Activated CD8-positive, alpha-beta memory T cell treated with anti-CD3 and anti-CD28 coated beads for 4 hours (primary cell): ENCODE measurements around the gene PRRT1B.
"Not testable (repeated sequence)": the region's sequence is repeated elsewhere in the genome, so short reads cannot be mapped to it uniquely, and the experiment has no call there.

Experiments
- DNase-seq, 2 donors: peaks; one replicate each; pipeline ENCODE4 v3.0.0-alpha.2; 2020; ENCODE audit warnings: low read depth in 2 of 2

Gene PRRT1B

GRCh38 chr9:131545003-131545785, at the start of gene PRRT1B:
PRRT1B (plus strand) TSS chr9:131545523; CDS start chr9:131545616, 93 bp downstream.
- DNase-seq, result no peak

DNA sequence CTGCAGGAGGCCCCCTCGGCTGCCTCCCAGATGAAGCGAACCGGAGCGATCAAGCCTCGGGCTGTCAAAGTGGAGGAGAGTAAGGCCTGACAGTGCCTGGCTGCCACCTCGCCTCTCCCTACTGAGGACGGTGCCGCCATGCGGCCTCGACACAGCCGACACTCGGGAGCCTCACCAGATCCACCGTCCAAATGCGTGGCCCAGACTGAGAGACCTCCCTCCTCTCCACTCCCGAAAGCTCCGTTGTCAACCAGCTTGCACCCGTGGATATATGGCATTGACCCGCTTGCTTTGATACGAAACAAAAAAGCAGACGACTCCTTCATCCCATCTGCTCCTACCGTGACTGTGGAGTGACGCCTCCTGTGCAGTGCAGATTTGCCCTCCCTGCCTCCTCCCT, 49.5 kb upstream of the PRRT1B start:
- DNase-seq, result no peak

DNA sequence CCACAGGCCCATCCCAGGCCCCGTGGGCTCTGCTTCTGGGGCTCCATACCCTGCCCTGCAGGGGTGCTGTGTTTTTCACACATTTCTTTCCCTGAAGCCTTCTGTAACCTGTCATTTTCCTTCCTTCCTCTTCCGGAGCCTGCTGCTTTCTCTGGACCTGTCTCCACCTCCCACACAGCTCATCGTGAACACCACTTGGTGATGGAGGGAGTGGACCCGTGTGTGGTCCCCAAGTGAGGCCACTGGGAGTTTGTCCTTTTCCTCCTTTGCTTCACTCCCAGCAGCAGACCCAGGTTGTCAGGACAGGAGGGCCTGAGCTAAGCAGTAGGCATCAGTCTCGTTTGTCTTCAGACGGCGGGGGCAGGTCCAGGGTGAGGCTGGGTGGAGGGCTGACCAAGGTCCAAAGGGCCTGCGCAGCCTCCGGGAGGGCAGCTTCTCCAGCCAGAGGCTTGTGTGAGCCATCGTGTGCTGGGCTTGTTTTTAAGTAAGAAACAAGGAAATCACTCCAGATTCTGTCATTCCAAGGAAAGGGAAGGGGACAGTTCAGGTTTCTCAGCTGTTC, 48.4 kb upstream of the PRRT1B start:
- DNase-seq, result no peak

DNA sequence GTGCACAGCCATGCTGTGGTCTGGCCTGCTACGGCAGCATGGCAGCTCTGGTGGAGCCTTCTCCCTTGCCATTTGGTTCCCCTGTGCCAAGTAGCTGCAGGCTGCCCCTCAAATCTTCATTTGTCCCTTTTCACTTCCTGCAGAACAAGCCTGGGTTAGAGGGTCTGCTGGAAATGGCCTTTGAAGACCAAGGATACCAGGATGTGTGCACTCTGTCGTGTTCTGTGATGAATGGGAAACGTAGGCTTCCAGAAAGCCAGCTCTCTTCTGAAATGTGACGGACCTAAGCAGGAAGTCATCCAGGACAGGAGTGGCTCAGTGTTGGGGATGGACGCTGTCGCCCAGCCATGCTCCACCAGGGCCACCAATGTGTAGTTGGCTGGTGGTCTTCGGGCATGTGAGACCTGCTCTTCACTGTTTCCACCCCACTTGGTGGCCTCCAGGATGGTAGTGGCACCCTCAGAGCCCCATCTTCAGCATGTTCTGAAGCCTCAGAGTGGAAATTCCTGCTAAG, 46.0 kb upstream of the PRRT1B start:
- DNase-seq, result no peak

- peak; percentile 38 to 55 for DNase-seq
Measured at GRCh38 chr9:131500377-131500776, 44.9 kb upstream of the PRRT1B start.

GRCh38 chr9:131500939-131501541, 44.3 kb upstream of the PRRT1B start:
- DNase-seq, result peak; percentile 22 to 39

GRCh38 chr9:131502781-131503625, 42.3 kb upstream of the PRRT1B start, which contains the start of gene POMT1:
POMT1 (plus strand) TSS chr9:131502918; CDS start chr9:131504219, 1,301 bp downstream.
- peak; percentile 75 for DNase-seq

- DNase-seq, result peak in 1 of 2 donors; percentile 24
Measured at GRCh38 chr9:131503626-131504465, 41.5 kb upstream of the PRRT1B start.

GRCh38 chr9:131505012-131505411, 40.3 kb upstream of the PRRT1B start:
- no peak for DNase-seq

DNA sequence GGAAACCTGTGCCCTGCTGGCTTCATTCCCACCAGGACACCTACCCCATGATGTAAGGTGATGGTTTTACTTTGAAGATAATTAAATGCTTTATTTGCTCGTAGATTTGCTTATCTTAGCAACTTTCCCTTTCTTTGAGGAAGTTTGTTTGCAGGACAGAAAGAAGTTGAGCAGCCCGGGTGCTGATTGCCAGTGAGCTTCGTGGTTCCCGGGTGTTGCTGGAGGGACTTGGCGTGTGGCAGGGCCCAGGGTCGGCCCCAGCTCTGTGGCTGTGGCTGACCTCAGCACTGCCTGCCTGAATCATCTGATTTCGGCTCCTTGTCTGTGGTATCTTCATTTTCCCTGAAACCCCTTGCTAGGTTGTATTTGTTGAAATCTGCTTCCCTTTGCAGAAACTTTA, 33.9 kb upstream of the PRRT1B start:
- no peak for DNase-seq

- DNase-seq, result no peak
Measured at GRCh38 chr9:131511880-131512279, 33.4 kb upstream of the PRRT1B start.

DNA sequence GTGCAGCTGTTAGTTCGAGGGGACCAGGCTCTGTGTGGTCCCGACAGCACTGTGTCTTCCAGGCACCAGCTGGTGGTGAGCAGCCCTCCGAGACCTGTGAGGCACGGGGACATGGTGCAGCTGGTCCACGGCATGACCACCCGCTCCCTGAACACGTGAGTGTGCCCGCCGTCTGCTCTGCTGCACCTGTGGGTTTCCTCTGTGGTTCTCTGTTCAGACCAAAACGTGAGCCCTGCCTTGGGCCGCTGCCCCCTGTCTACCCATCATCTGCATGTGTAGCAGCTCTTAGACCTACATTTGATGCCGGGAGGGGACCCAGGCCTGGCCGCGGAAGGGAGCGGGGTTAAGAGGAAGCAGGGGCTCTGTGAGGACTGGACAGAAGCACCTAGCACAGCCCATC, 32.1 kb upstream of the PRRT1B start:
- DNase-seq, result no peak

DNA sequence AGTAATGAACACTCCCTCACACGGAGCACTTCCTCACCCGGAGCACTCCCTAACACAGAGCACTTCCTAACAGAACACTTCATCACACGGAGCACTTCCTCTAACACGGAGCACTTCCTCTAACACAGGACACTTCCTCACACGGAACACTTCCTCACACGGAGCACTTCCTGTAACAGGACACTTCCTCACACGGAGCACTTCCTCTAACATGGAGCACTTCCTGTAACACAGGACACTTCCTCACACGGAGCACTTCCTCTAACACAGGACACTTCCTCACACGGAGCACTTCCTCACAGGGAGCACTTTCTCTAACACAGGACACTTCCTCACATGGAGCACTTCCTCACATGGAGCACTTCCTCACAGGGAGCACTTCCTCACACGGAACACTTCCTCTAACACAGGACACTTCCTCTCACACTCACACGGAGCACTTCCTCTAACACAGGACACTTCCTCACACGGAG, 29.7 kb upstream of the PRRT1B start:
- DNase-seq, result not testable (repeated sequence)

DNA sequence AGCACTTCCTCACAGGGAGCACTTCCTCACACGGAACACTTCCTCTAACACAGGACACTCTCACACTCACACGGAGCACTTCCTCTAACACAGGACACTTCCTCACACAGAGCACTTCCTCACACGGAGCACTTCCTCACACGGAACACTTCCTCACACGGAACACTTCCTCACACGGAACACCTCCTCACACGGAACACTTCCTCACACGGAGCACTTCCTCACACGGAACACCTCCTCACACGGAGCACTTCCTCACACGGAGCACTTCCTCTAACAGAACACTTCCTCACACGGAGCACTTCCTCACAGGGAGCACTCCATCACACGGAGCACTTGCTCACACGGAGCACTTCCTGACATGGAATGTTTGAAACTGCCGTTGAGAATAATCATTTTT, 29.2 kb upstream of the PRRT1B start:
- DNase-seq, result no peak

DNA sequence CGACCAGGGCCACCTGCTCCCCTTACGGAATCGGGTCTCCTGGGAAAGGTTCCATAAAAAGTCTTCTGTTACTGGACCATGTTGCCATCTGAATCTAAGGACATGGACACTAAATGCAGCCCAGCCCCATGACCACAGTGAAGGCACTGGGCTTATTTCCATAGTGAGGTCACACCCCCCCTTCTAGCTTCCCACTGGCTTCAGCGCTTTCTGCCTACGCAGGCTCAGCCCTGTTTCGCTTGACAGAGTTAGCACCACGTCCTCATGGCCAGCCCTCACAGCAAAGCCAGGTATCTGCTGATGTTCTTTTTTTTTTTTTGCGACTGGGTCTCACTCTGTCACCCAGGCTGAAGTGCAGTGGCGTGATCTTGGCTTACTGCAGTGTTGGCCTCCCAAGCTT, 28.4 kb upstream of the PRRT1B start:
- DNase-seq, result no peak

DNA sequence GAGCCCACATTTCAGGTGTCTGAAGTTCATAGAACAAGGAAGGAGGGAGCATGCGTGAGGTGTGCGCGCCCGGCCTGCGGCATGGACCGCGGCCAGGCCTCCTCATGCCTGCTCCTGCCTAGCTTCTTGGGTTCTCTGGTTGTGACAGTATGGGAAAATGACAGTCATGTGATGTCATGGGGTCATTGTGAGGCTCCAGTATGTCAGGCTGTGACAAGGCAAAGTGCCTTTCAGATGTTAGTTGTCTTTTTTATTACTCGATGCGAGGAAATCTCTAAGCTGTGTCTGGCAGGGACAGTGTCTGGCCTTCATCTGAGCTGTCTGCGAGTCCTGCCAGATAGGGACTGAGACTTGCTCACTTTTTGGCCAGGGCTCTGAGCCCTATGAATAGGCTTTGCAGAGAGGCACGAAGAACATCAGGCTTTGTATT, 27.5 kb upstream of the PRRT1B start:
- DNase-seq, result no peak

DNA sequence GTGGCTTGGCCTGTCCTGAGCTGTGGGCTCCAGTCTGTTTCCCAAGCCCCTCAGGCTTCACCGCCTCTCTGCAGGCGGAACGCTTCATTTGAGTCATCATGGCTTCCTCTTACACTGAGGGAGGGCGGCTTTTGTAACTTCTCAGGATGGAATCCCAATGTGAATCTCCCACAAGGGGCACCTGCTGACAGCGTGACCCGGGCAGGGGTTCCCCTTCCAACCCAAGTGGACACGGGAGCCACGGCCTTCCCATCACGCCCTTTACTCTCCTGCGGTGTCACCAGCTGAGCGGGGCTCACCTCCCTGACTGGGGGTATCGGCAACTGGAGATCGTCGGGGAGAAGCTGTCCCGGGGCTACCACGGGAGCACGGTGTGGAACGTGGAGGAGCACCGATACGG, 26.8 kb upstream of the PRRT1B start:
- no peak for DNase-seq

DNA sequence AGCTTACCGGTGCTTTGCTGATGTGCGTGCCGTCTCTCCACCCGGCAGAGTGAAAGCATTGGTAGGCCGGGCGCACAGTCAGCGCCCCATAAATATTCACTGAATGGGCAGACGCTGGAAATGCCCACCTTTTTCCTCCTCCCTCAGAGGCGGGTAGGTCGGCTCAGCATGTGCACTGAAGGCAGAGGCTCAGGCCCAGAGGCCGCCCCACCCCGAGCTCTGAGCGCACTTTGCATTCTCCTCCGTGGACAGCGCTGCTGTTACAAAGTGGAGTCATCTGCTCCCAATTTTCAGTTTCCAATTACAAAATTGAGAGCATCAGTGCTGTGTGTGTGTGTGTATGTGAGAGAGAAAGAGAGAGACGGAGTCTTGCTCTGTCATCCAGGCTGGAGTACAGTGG, 24.8 kb upstream of the PRRT1B start:
- no peak for DNase-seq

- DNase-seq, result no peak
Measured at GRCh38 chr9:131521203-131521602, 24.1 kb upstream of the PRRT1B start.

DNA sequence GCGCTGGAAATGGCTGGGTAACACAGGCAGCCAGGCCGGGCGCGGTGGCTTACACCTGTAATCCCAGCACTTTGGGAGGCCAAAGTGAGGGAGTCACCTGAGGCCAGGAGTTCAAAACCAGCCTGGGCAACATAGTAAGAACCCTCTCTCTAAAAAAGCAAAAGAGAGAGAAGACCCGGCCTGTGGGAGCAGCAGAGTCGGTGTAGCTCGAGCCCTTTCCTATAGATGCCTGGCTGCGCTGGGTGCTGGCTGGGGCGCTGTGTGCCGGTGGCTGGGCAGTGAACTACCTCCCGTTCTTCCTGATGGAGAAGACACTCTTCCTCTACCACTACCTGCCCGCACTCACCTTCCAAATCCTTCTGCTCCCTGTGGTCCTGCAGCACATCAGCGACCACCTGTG, 23.5 kb upstream of the PRRT1B start:
- DNase-seq, result no peak
